AG09309 (cell line): ENCODE results near the gene CCNJL.

Experiments used
- DNase-seq: peaks from one replicate; pipeline ENCODE4 v3.0.0-alpha.2; 2010; ENCODE audit warnings: low read depth
- H3K4me3 ChIP-seq: 2 replicates; pipeline ENCODE4 v1.5.1; 2011; ENCODE audit warnings: mild to moderate bottlenecking, low read depth, low read length, moderate library complexity; ENCODE audit not compliant: control insufficient read depth
- TF ChIP-seq, protein P1 (sequence below): IDR thresholded peaks from 2 replicates; pipeline ENCODE4 v1.5.1; 2011; ENCODE audit warnings: mild to moderate bottlenecking, low read depth, low read length, inconsistent platforms; ENCODE audit not compliant: insufficient read depth, control insufficient read depth; ENCODE audit errors: missing control alignments

The CCNJL gene

GRCh38 chr5:160272889-160273288, 39.5 kb downstream of the CCNJL start:
- no peak overlapping the region for H3K4me3 ChIP-seq
- DNase-seq, result no peak
- TF ChIP-seq, protein P1, sequence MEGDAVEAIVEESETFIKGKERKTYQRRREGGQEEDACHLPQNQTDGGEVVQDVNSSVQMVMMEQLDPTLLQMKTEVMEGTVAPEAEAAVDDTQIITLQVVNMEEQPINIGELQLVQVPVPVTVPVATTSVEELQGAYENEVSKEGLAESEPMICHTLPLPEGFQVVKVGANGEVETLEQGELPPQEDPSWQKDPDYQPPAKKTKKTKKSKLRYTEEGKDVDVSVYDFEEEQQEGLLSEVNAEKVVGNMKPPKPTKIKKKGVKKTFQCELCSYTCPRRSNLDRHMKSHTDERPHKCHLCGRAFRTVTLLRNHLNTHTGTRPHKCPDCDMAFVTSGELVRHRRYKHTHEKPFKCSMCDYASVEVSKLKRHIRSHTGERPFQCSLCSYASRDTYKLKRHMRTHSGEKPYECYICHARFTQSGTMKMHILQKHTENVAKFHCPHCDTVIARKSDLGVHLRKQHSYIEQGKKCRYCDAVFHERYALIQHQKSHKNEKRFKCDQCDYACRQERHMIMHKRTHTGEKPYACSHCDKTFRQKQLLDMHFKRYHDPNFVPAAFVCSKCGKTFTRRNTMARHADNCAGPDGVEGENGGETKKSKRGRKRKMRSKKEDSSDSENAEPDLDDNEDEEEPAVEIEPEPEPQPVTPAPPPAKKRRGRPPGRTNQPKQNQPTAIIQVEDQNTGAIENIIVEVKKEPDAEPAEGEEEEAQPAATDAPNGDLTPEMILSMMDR, result no peak

- DNase-seq, result no peak
Observed at GRCh38 chr5:160272264-160272663, 40.1 kb downstream of the CCNJL start.

DNA sequence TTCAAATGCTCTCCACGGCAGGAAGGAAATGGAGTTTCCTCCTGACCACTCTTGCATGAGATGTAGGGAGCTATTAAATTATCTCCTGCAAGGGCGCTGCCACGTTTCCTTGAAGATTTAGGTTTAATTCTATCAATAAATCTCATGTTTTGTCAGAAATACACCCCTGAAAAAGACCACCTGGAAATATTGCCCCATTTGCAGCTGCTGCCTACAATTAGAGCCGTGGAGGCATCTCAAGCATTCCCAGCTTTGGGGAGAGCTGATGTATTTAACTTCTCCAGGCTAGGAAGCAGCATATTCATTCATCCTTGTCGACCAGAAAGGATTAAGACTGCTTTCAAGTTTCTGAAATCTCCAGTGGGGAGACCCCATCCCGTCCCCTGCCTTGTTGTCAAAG, 40.5 kb downstream of the CCNJL start:
- TF ChIP-seq, protein P1, result no peak
- H3K4me3 ChIP-seq, result no peak overlapping the region
- no peak for DNase-seq

More at GRCh38 chr5:160272264-160272663, 40.1 kb downstream of the CCNJL start:
- H3K4me3 ChIP-seq, result no peak overlapping the region
- TF ChIP-seq, protein P1, result no peak

GRCh38 chr5:160271396-160271795, 41.0 kb downstream of the CCNJL start:
- no peak for DNase-seq
- no peak overlapping the region for H3K4me3 ChIP-seq

DNA sequence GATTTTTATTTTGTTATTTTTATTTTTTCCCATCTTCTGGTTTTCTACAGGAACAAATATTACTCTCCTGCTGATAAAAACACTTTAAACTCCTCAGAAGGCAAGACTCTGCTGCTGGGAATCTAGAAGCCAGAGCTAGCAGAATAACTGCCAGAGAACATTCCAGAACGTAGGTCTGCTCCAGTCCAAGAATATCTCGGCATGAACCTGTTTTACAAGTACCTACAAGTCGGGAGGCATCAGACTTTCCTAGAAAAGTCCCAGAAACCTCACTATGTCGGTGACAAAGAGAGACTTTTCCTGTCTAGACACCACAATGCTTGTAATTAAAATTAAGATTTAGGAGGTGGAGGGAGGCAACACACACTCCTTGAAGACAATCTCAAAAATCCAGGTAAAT, 41.7 kb downstream of the CCNJL start:
- no peak for DNase-seq
- H3K4me3 ChIP-seq, result no peak overlapping the region
- TF ChIP-seq, protein P1, result no peak

More at GRCh38 chr5:160271396-160271795, 41.0 kb downstream of the CCNJL start:
- TF ChIP-seq, protein P1, result no peak

GRCh38 chr5:160269017-160269416, 43.3 kb downstream of the CCNJL start:
- no peak for DNase-seq
- no peak overlapping the region for H3K4me3 ChIP-seq
- TF ChIP-seq, protein P1, result no peak

GRCh38 chr5:160268121-160268520, 44.2 kb downstream of the CCNJL start:
- DNase-seq, result no peak
- H3K4me3 ChIP-seq, result no peak overlapping the region
- TF ChIP-seq, protein P1, result no peak
